Eye (tissue), 1 donor: Measurements from ENCODE around the gene SORCS2.
"Not testable (repeated sequence)": the region's sequence is repeated elsewhere in the genome, so short reads cannot be mapped to it uniquely, and the experiment has no call there.

Source experiments
- DNase-seq: peaks from one replicate; pipeline ENCODE4 v3.0.0-alpha.2; 2015

SORCS2 gene

GRCh38 chr4:7434141-7434765, 241.9 kb downstream of the SORCS2 start:
- DNase-seq = no peak

- no peak for DNase-seq
Measured at GRCh38 chr4:7434766-7435150, 242.4 kb downstream of the SORCS2 start, which contains the start of gene PSAPL1. TSS of gene PSAPL1 (minus strand) at chr4:7434930. CDS start at chr4:7434879, 51 bp downstream.

GRCh38 chr4:7435471-7436061, 243.2 kb downstream of the SORCS2 start:
- DNase-seq = no peak

- no peak for DNase-seq
Measured at GRCh38 chr4:7436256-7436655, 243.9 kb downstream of the SORCS2 start.

GRCh38 chr4:7439699-7440098, 247.4 kb downstream of the SORCS2 start:
- no peak for DNase-seq

GRCh38 chr4:7441201-7441600, 248.9 kb downstream of the SORCS2 start:
- no peak for DNase-seq

- DNase-seq = no peak
Measured at GRCh38 chr4:7442574-7443162, 250.3 kb downstream of the SORCS2 start.

GRCh38 chr4:7444314-7444713, 252.0 kb downstream of the SORCS2 start:
- DNase-seq = no peak

- no peak for DNase-seq
Measured at GRCh38 chr4:7444731-7445130, 252.4 kb downstream of the SORCS2 start.

GRCh38 chr4:7447236-7447635, 254.9 kb downstream of the SORCS2 start:
- DNase-seq = no peak

GRCh38 chr4:7448036-7448435, 255.7 kb downstream of the SORCS2 start:
- no peak for DNase-seq

- no peak for DNase-seq
Measured at GRCh38 chr4:7450775-7451433, 258.6 kb downstream of the SORCS2 start.

- DNase-seq = no peak
Measured at GRCh38 chr4:7451434-7451789, 259.1 kb downstream of the SORCS2 start.

- DNase-seq = no peak
Measured at GRCh38 chr4:7451800-7452199, 259.5 kb downstream of the SORCS2 start.

GRCh38 chr4:7452802-7453201, 260.5 kb downstream of the SORCS2 start:
- DNase-seq = not testable (repeated sequence)

- peak; percentile 43 for DNase-seq
Measured at GRCh38 chr4:7457201-7458065, 265.1 kb downstream of the SORCS2 start.

GRCh38 chr4:7458066-7458425, 265.7 kb downstream of the SORCS2 start:
- DNase-seq = no peak

- DNase-seq = no peak
Measured at GRCh38 chr4:7458477-7458876, 266.1 kb downstream of the SORCS2 start.

GRCh38 chr4:7459471-7459870, 267.1 kb downstream of the SORCS2 start:
- no peak for DNase-seq

- peak; percentile 92 for DNase-seq
Measured at GRCh38 chr4:7460566-7460965, 268.2 kb downstream of the SORCS2 start.

GRCh38 chr4:7461230-7461629, 268.9 kb downstream of the SORCS2 start:
- peak; percentile 67 for DNase-seq

- peak; percentile 82 for DNase-seq
Measured at GRCh38 chr4:7462509-7462971, 270.2 kb downstream of the SORCS2 start.
